ENCODE results near the gene MAP3K9. TPM values are rescaled to one million over a fixed set of nuclear protein-coding genes. Genes with fewer than 3 reads are reported as not detected.

The MAP3K9 gene
- total and polyA plus RNA-seq, 2 donors = 0.25 to 2.7 TPM

GRCh38 chr14:70808416-70809224 is 693 bp downstream of the MAP3K9 start:
- no peak for DNase-seq (ENCODE audit: extremely low spot score)
- peak overlapping the region; percentile 63 for H3K27ac ChIP-seq (ENCODE audit: low read depth)
- no peaks in the 10 kb centered on the region for H3K4me1 ChIP-seq (ENCODE audit: insufficient read depth)
- no peaks in the 10 kb centered on the region for H3K36me3 ChIP-seq (ENCODE audit: insufficient read depth)
- WGBS = under 1% methylated on average over 77 of the region's 77 CpGs
- H3K4me3 ChIP-seq (ENCODE audit: low read depth, low read length) = peak overlapping the region; percentile 83

GRCh38 chr14:70807898-70808415 is 1.4 kb downstream of the MAP3K9 start:
- no peak for DNase-seq (ENCODE audit: extremely low spot score)
- H3K4me1 ChIP-seq (ENCODE audit: insufficient read depth) = no peaks in the 10 kb centered on the region
- H3K27ac ChIP-seq (ENCODE audit: low read depth) = no peak overlapping the region
- 9% methylated on average over 6 of the region's 6 CpGs for whole genome bisulfite sequencing
- peak overlapping the region; percentile 83 for H3K4me3 ChIP-seq (ENCODE audit: low read depth, low read length)
- H3K36me3 ChIP-seq (ENCODE audit: insufficient read depth) = no peaks in the 10 kb centered on the region

GRCh38 chr14:70804556-70805162 is 4.7 kb downstream of the MAP3K9 start:
- WGBS = 71% methylated on average over 1 of the region's 1 CpG
- no peaks in the 10 kb centered on the region for H3K36me3 ChIP-seq (ENCODE audit: insufficient read depth)
- no peak overlapping the region for H3K27ac ChIP-seq (ENCODE audit: low read depth)
- H3K4me3 ChIP-seq (ENCODE audit: low read depth, low read length) = no peak overlapping the region
- H3K4me1 ChIP-seq (ENCODE audit: insufficient read depth) = no peaks in the 10 kb centered on the region
- DNase-seq (ENCODE audit: extremely low spot score) = no peak

GRCh38 chr14:70803321-70804310 is 5.7 kb downstream of the MAP3K9 start:
- Histone ChIP-seq H3K27ac (ENCODE audit: low read depth) (no peak overlapping the region), H3K4me3 (ENCODE audit: low read depth, low read length) (no peak overlapping the region), H3K4me1 (ENCODE audit: insufficient read depth) (no peaks in the 10 kb centered on the region), H3K36me3 (ENCODE audit: insufficient read depth) (no peaks in the 10 kb centered on the region)
- no peak for DNase-seq (ENCODE audit: extremely low spot score)
- WGBS = 86% methylated on average over 3 of the region's 3 CpGs

- H3K36me3 ChIP-seq (ENCODE audit: insufficient read depth) = no peaks in the 10 kb centered on the region
- no peaks in the 10 kb centered on the region for H3K4me1 ChIP-seq (ENCODE audit: insufficient read depth)
- H3K27ac ChIP-seq (ENCODE audit: low read depth) = no peak overlapping the region
- no peak overlapping the region for H3K4me3 ChIP-seq (ENCODE audit: low read depth, low read length)
- WGBS = 62% methylated on average over 1 of the region's 1 CpG
- no peak for DNase-seq (ENCODE audit: extremely low spot score)
Observed at GRCh38 chr14:70802379-70802778, 6.9 kb downstream of the MAP3K9 start.

GRCh38 chr14:70801836-70802235 is 7.5 kb downstream of the MAP3K9 start:
- no peak overlapping the region for H3K27ac ChIP-seq (ENCODE audit: low read depth)
- no peak overlapping the region for H3K4me3 ChIP-seq (ENCODE audit: low read depth, low read length)
- 70% methylated on average over 5 of the region's 5 CpGs for WGBS
- H3K36me3 ChIP-seq (ENCODE audit: insufficient read depth) = no peaks in the 10 kb centered on the region
- no peak for DNase-seq (ENCODE audit: extremely low spot score)
- no peaks in the 10 kb centered on the region for H3K4me1 ChIP-seq (ENCODE audit: insufficient read depth)

- Histone ChIP-seq H3K4me1 (ENCODE audit: insufficient read depth) (no peaks in the 10 kb centered on the region), H3K27ac (ENCODE audit: low read depth) (no peak overlapping the region), H3K36me3 (ENCODE audit: insufficient read depth) (no peaks in the 10 kb centered on the region), H3K4me3 (ENCODE audit: low read depth, low read length) (no peak overlapping the region)
- WGBS = 87% methylated on average over 8 of the region's 8 CpGs
- DNase-seq (ENCODE audit: extremely low spot score) = no peak
Observed at GRCh38 chr14:70796551-70796950, 12.8 kb downstream of the MAP3K9 start.

- DNase-seq (ENCODE audit: extremely low spot score) = no peak
- Histone ChIP-seq H3K36me3 (ENCODE audit: insufficient read depth) (no peaks in the 10 kb centered on the region), H3K4me3 (ENCODE audit: low read depth, low read length) (no peak overlapping the region), H3K4me1 (ENCODE audit: insufficient read depth) (no peaks in the 10 kb centered on the region), H3K27ac (ENCODE audit: low read depth) (no peak overlapping the region)
- WGBS = 40% methylated on average over 3 of the region's 3 CpGs
Observed at GRCh38 chr14:70794294-70794693, 15.0 kb downstream of the MAP3K9 start.

- Histone ChIP-seq H3K36me3 (ENCODE audit: insufficient read depth) (no peaks in the 10 kb centered on the region), H3K4me3 (ENCODE audit: low read depth, low read length) (no peak overlapping the region), H3K4me1 (ENCODE audit: insufficient read depth) (no peaks in the 10 kb centered on the region), H3K27ac (ENCODE audit: low read depth) (no peak overlapping the region)
- 93% methylated on average over 3 of the region's 3 CpGs for WGBS
- DNase-seq (ENCODE audit: extremely low spot score) = no peak
Observed at GRCh38 chr14:70793637-70794036, 15.7 kb downstream of the MAP3K9 start.

GRCh38 chr14:70792939-70793338 is 16.4 kb downstream of the MAP3K9 start:
- H3K36me3 ChIP-seq (ENCODE audit: insufficient read depth) = no peaks in the 10 kb centered on the region
- H3K4me3 ChIP-seq (ENCODE audit: low read depth, low read length) = no peak overlapping the region
- WGBS = 73% methylated on average over 9 of the region's 9 CpGs
- H3K4me1 ChIP-seq (ENCODE audit: insufficient read depth) = no peaks in the 10 kb centered on the region
- DNase-seq (ENCODE audit: extremely low spot score) = no peak
- H3K27ac ChIP-seq (ENCODE audit: low read depth) = no peak overlapping the region

- no peak overlapping the region for H3K27ac ChIP-seq (ENCODE audit: low read depth)
- DNase-seq (ENCODE audit: extremely low spot score) = no peak
- WGBS = 74% methylated on average over 7 of the region's 7 CpGs
- no peaks in the 10 kb centered on the region for H3K4me1 ChIP-seq (ENCODE audit: insufficient read depth)
- no peaks in the 10 kb centered on the region for H3K36me3 ChIP-seq (ENCODE audit: insufficient read depth)
- H3K4me3 ChIP-seq (ENCODE audit: low read depth, low read length) = no peak overlapping the region
Observed at GRCh38 chr14:70791971-70792370, 17.3 kb downstream of the MAP3K9 start.

GRCh38 chr14:70789961-70790360 is 19.4 kb downstream of the MAP3K9 start:
- DNase-seq (ENCODE audit: extremely low spot score) = no peak
- WGBS = 74% methylated on average over 4 of the region's 4 CpGs
- no peaks in the 10 kb centered on the region for H3K36me3 ChIP-seq (ENCODE audit: insufficient read depth)
- no peaks in the 10 kb centered on the region for H3K4me1 ChIP-seq (ENCODE audit: insufficient read depth)
- no peak overlapping the region for H3K27ac ChIP-seq (ENCODE audit: low read depth)
- no peak overlapping the region for H3K4me3 ChIP-seq (ENCODE audit: low read depth, low read length)

GRCh38 chr14:70789361-70789760 is 20.0 kb downstream of the MAP3K9 start:
- no peak overlapping the region for H3K4me3 ChIP-seq (ENCODE audit: low read depth, low read length)
- 16% methylated on average over 4 of the region's 4 CpGs for WGBS
- no peaks in the 10 kb centered on the region for H3K4me1 ChIP-seq (ENCODE audit: insufficient read depth)
- no peak overlapping the region for H3K27ac ChIP-seq (ENCODE audit: low read depth)
- DNase-seq (ENCODE audit: extremely low spot score) = no peak
- no peaks in the 10 kb centered on the region for H3K36me3 ChIP-seq (ENCODE audit: insufficient read depth)

All from urinary bladder (tissue), 4 donors.